Neural cell (in vitro differentiated cells): ENCODE data around the gene FZD10. TPM values are rescaled to one million over a fixed set of nuclear protein-coding genes. Genes with fewer than 3 reads are reported as not detected.

ENCODE experiments used
- H2AFZ ChIP-seq: fragments of 200-600, 300-800 bp; sonication (generic), shearing (Covaris generic); 2 replicates; pipeline ENCODE4 v1.6.0; 2014; ENCODE audit warnings: low read depth, mild to moderate bottlenecking, antibody characterized with exemption, low read length, moderate library complexity
- H3F3A ChIP-seq: fragments of 200-600 bp; shearing (Covaris generic); 2 replicates; pipeline ENCODE4 v1.6.1; 2016; ENCODE audit warnings: mild to moderate bottlenecking, moderate library complexity, mixed read lengths, antibody characterized with exemption, low read length; ENCODE audit not compliant: insufficient read depth, poor library complexity, severe bottlenecking
- H3K27ac ChIP-seq: fragments of 200-600, 300-800 bp; sonication (generic), shearing (Covaris generic); 2 replicates; pipeline ENCODE4 v1.5.1; 2014; ENCODE audit warnings: mild to moderate bottlenecking, low read length, moderate library complexity
- H3K27me3 ChIP-seq: fragments of 300-800, 200-600 bp; sonication (generic), shearing (Covaris generic); 2 replicates; pipeline ENCODE4 v1.6.0; 2014; ENCODE audit warnings: mild to moderate bottlenecking, low read depth, low read length, moderate library complexity; ENCODE audit not compliant: insufficient read depth
- H3K36me3 ChIP-seq: fragments of 300-800, 200-600 bp; sonication (generic), shearing (Covaris generic); 2 replicates; pipeline ENCODE4 v1.5.1; 2014; ENCODE audit warnings: mild to moderate bottlenecking, antibody characterized with exemption, low read length, moderate library complexity; ENCODE audit not compliant: insufficient read depth
- H3K4me2 ChIP-seq: fragments of 300-800, 200-600 bp; sonication (generic), shearing (Covaris generic); 2 replicates; pipeline ENCODE4 v1.6.0; 2014; ENCODE audit warnings: mild to moderate bottlenecking, low read length
- H3K4me3 ChIP-seq: fragments of 300-800, 200-600 bp; sonication (generic), shearing (Covaris generic); 2 replicates; pipeline ENCODE4 v1.5.1; 2014; ENCODE audit warnings: mild to moderate bottlenecking, low read length, moderate library complexity
- H3K79me2 ChIP-seq: fragments of 200-600 bp; shearing (Covaris generic); replicated peaks from 2 replicates; pipeline ENCODE4 v1.6.0; 2014; ENCODE audit warnings: mild to moderate bottlenecking, low read length, moderate library complexity; ENCODE audit not compliant: insufficient read depth
- H3K9ac ChIP-seq: fragments of 300-800, 200-600 bp; sonication (generic), shearing (Covaris generic); 2 replicates; pipeline ENCODE4 v1.6.1; 2016; ENCODE audit warnings: mild to moderate bottlenecking, low read length, mixed read lengths
- H3K9me2 ChIP-seq: fragments of 200-600 bp; shearing (Covaris generic); 2 replicates; pipeline ENCODE4 v1.6.1; 2016; ENCODE audit warnings: mild to moderate bottlenecking, low read length, mixed read lengths; ENCODE audit not compliant: insufficient read depth
- H3K9me3 ChIP-seq: fragments of 200-600, 300-800 bp; sonication (generic), shearing (Covaris generic); 2 replicates; pipeline ENCODE4 v1.6.1; 2016; ENCODE audit warnings: mild to moderate bottlenecking, mixed run types, low read length, moderate library complexity, mixed read lengths
- H4K20me1 ChIP-seq: fragments of 200-600 bp; shearing (Covaris generic); 2 replicates; pipeline ENCODE4 v1.6.1; 2016; ENCODE audit warnings: mild to moderate bottlenecking, mixed run types; ENCODE audit not compliant: insufficient read depth
- EP300 ChIP-seq: fragments of 450-650 bp; conservative IDR thresholded peaks from 2 replicates; pipeline ENCODE4 v1.6.1; 2014; ENCODE audit warnings: antibody characterized with exemption, mild to moderate bottlenecking, moderate library complexity; ENCODE audit not compliant: poor library complexity, severe bottlenecking
- EZH2 ChIP-seq: fragments of 200-600, 300-800 bp; shearing (Covaris generic), sonication (generic); IDR thresholded peaks from 2 replicates; pipeline ENCODE4 v1.6.1; 2014; ENCODE audit warnings: antibody characterized with exemption, low read length, borderline replicate concordance, mild to moderate bottlenecking; ENCODE audit not compliant: insufficient read depth, poor library complexity, severe bottlenecking
- MXI1 ChIP-seq: fragments of 450-650 bp; conservative IDR thresholded peaks from 2 replicates; pipeline ENCODE4 v1.6.1; 2014; ENCODE audit warnings: antibody characterized with exemption, mild to moderate bottlenecking; ENCODE audit not compliant: poor library complexity, severe bottlenecking
- POLR2AphosphoS5 ChIP-seq: IDR thresholded peaks from 2 replicates; pipeline ENCODE4 v1.6.1; 2012
- RAD21 ChIP-seq: fragments of 450-650 bp; conservative IDR thresholded peaks from 2 replicates; pipeline ENCODE4 v1.6.1; 2014; ENCODE audit warnings: antibody characterized with exemption, mild to moderate bottlenecking, moderate library complexity
- SMC3 ChIP-seq: fragments of 450-650 bp; conservative IDR thresholded peaks from 2 replicates; pipeline ENCODE4 v1.6.1; 2014; ENCODE audit warnings: antibody characterized with exemption, mild to moderate bottlenecking, moderate library complexity; ENCODE audit not compliant: poor library complexity
- TAF1 ChIP-seq: IDR thresholded peaks from 2 replicates; pipeline ENCODE4 v1.6.1; 2012; ENCODE audit warnings: low read depth
- polyA plus RNA-seq: library from polyadenylated mRNA; depleted of rRNA; stranded (reverse); fragments of >200 nt; gene quantifications from 2 replicates; pipeline ENCODE4 v1.2.3, GENCODE V29; 2014
- TF ChIP-seq, protein P1 (sequence below): fragments of 450-650 bp; IDR thresholded peaks from 2 replicates; pipeline ENCODE4 v1.5.1; 2014; ENCODE audit warnings: antibody characterized with exemption, mild to moderate bottlenecking, moderate library complexity; ENCODE audit not compliant: poor library complexity, severe bottlenecking
- TF ChIP-seq, protein P2 (sequence below): IDR thresholded peaks from 2 replicates; pipeline ENCODE4 v1.6.1; 2012; ENCODE audit warnings: borderline replicate concordance

FZD10 gene
- polyA plus RNA-seq, 1 donor from 2014 or later, result not detected

DNA sequence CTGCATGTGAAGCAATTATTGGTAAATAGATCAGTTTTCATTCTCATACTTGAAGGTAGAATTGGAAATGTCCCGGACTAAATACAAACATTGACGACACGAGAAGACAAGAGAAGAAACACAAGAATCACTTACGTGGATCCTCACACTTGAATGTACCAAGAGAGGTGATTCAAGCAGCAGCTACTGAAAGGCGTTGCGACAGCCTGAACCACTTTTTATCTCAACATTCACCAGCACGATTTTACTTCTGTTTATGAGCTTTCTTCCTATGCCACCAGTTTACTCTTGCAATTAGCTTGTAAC lies 3.6 kb upstream of the FZD10 start:
- Histone ChIP-seq H4K20me1 (no peaks in the 10 kb centered on the region), H3K4me3 (no peak overlapping the region), H3K36me3 (no peaks in the 10 kb centered on the region), H3K79me2 (no peaks in the 10 kb centered on the region), H3K4me2 (no peak overlapping the region), H3K9me2 (no peaks in the 10 kb centered on the region), H2AFZ (no peak overlapping the region), H3K9ac (no peak overlapping the region), H3K27me3 (peaks cover 97% of the 10 kb centered on the region), H3F3A (no peaks in the 10 kb centered on the region), H3K27ac (no peak overlapping the region), H3K9me3 (peaks cover under 1% of the 10 kb centered on the region)
- TF ChIP-seq RAD21, result no peak
- TF ChIP-seq POLR2AphosphoS5, result peak; percentile 14
- no peak for TF ChIP-seq EP300

DNA sequence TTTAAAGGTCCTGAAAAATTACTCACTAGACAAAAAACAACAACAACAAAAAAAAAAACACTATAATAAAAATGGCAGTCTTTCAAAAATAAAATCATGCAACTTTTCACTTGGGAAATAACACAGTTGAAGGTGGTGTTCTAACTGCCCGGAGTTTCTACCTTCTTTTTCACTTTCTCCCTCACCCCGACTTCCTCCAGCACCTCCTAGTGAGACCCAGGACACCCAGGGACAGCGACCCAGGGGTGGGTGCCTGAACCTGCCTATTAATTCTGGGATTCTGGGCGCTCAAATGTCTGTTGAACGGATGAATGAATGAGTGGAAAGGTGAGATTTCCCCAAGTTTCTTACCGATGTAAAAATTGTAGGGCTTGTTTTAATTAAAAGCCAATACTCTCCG lies 2.0 kb upstream of the FZD10 start:
- Histone ChIP-seq H4K20me1 (no peaks in the 10 kb centered on the region), H2AFZ (no peak overlapping the region), H3K79me2 (no peaks in the 10 kb centered on the region), H3K9ac (no peak overlapping the region), H3K4me2 (no peak overlapping the region), H3K36me3 (no peaks in the 10 kb centered on the region), H3K27ac (no peak overlapping the region), H3K4me3 (no peak overlapping the region), H3K27me3 (peaks cover 97% of the 10 kb centered on the region), H3K9me2 (no peaks in the 10 kb centered on the region), H3K9me3 (peaks cover 4% of the 10 kb centered on the region), H3F3A (no peaks in the 10 kb centered on the region)
- TF ChIP-seq, protein P1, sequence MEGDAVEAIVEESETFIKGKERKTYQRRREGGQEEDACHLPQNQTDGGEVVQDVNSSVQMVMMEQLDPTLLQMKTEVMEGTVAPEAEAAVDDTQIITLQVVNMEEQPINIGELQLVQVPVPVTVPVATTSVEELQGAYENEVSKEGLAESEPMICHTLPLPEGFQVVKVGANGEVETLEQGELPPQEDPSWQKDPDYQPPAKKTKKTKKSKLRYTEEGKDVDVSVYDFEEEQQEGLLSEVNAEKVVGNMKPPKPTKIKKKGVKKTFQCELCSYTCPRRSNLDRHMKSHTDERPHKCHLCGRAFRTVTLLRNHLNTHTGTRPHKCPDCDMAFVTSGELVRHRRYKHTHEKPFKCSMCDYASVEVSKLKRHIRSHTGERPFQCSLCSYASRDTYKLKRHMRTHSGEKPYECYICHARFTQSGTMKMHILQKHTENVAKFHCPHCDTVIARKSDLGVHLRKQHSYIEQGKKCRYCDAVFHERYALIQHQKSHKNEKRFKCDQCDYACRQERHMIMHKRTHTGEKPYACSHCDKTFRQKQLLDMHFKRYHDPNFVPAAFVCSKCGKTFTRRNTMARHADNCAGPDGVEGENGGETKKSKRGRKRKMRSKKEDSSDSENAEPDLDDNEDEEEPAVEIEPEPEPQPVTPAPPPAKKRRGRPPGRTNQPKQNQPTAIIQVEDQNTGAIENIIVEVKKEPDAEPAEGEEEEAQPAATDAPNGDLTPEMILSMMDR, result no peak
- TF ChIP-seq EP300 (no peak), SMC3 (no peak), POLR2AphosphoS5 (no peak), EZH2 (no peak), RAD21 (no peak), MXI1 (no peak), TAF1 (no peak)
- TF ChIP-seq, protein P2, sequence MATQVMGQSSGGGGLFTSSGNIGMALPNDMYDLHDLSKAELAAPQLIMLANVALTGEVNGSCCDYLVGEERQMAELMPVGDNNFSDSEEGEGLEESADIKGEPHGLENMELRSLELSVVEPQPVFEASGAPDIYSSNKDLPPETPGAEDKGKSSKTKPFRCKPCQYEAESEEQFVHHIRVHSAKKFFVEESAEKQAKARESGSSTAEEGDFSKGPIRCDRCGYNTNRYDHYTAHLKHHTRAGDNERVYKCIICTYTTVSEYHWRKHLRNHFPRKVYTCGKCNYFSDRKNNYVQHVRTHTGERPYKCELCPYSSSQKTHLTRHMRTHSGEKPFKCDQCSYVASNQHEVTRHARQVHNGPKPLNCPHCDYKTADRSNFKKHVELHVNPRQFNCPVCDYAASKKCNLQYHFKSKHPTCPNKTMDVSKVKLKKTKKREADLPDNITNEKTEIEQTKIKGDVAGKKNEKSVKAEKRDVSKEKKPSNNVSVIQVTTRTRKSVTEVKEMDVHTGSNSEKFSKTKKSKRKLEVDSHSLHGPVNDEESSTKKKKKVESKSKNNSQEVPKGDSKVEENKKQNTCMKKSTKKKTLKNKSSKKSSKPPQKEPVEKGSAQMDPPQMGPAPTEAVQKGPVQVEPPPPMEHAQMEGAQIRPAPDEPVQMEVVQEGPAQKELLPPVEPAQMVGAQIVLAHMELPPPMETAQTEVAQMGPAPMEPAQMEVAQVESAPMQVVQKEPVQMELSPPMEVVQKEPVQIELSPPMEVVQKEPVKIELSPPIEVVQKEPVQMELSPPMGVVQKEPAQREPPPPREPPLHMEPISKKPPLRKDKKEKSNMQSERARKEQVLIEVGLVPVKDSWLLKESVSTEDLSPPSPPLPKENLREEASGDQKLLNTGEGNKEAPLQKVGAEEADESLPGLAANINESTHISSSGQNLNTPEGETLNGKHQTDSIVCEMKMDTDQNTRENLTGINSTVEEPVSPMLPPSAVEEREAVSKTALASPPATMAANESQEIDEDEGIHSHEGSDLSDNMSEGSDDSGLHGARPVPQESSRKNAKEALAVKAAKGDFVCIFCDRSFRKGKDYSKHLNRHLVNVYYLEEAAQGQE, result no peak

DNA sequence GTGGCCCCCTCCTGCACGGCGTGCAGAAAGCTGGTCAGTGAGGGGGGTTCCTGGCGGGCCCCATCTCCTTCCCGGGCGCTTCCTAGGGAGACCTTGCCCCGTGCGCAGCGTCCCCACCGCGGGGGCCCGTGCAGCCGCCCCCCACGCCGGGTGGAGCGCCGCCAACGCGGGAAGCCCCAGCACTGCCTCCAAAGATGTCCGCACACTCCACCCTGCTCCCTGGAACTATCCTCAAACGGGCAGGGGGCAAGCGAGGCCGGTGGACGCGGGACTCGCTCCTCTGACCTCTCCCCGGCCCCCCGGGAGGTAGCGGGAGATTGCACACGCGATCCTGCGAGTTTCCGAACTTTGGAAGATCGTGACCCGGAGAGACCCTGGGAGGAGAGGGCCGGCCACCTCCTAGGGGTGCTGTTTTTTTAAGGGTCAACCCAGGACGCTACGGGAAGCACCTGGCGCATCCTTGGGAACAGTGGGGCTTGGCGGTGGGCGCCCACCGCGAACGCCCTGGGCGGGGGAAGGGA lies 1.5 kb upstream of the FZD10 start:
- peaks cover 4% of the 10 kb centered on the region for H3K9me3 ChIP-seq
- no peaks in the 10 kb centered on the region for H3K9me2 ChIP-seq
- no peak overlapping the region for H3K4me2 ChIP-seq
- no peaks in the 10 kb centered on the region for H3K79me2 ChIP-seq
- no peaks in the 10 kb centered on the region for H4K20me1 ChIP-seq
- TF ChIP-seq EP300 (no peak), MXI1 (no peak), RAD21 (no peak), EZH2 (no peak), TAF1 (no peak), POLR2AphosphoS5 (no peak), SMC3 (no peak)
- TF ChIP-seq, protein P2, result no peak
- TF ChIP-seq, protein P1, result no peak
- no peaks in the 10 kb centered on the region for H3K36me3 ChIP-seq
- no peak overlapping the region for H3K9ac ChIP-seq
- H3K27ac ChIP-seq, result no peak overlapping the region
- H3K27me3 ChIP-seq, result peaks cover 97% of the 10 kb centered on the region
- no peak overlapping the region for H2AFZ ChIP-seq
- H3F3A ChIP-seq, result no peaks in the 10 kb centered on the region
- H3K4me3 ChIP-seq, result peak overlapping the region; percentile 62
